GM12878 (cell line): Measurements from ENCODE around the gene ZFP90. TPM values are rescaled to one million over a fixed set of nuclear protein-coding genes. Genes with fewer than 3 reads are reported as not detected.

Source experiments
- ATAC-seq: fragments of 200-7000 bp; cut with Tn5 transposase; 3 replicates; pipeline ENCODE4 v1.9.1; 2020; ENCODE audit warnings: mild to moderate bottlenecking, moderate library complexity
- BruUV-seq: library from RNA; stranded (reverse); fragments of 400-500 nt; replicated peaks from 2 replicates; lab custom pipeline; 2021; lab: Mats Ljungman, UMichigan
- CTCF ChIA-PET: fragments of 300-600 bp; sonication (Branson Sonifier 250); formaldehyde crosslinking; extraction: SDS; loops from one replicate; lab custom pipeline; 2021; ENCODE audit warnings: inconsistent platforms; lab: Yijun Ruan, JAX
- POLR2A ChIA-PET: fragments of 350-600 bp; formaldehyde crosslinking; extraction: SDS; loops from one replicate; lab custom pipeline; 2021; ENCODE audit warnings: inconsistent platforms; lab: Charles Lee
- RAD21 ChIA-PET: fragments of 300-600 bp; sonication (Branson Sonifier 250); formaldehyde crosslinking; loops from one replicate; lab custom pipeline; 2023; ENCODE audit warnings: antibody characterized with exemption; ENCODE audit not compliant: unreplicated experiment; lab: Charles Lee
- SMC1A ChIA-PET: fragments of 300-600 bp; sonication (Branson Sonifier 250); formaldehyde crosslinking; loops from one replicate; lab custom pipeline; 2023; ENCODE audit not compliant: unreplicated experiment, uncharacterized antibody; lab: Charles Lee
- DNase-seq: peaks from one replicate; pipeline ENCODE4 v3.0.0-alpha.2; 2011; ENCODE audit warnings: low read depth, low spot score
- FAIRE-seq: peaks from 3 replicates; lab custom pipeline; 2011; peaks lifted over from hg19 to GRCh38; lab: Jason Lieb, UNC
- H2AFZ ChIP-seq: 2 replicates; pipeline ENCODE4 v1.6.0; 2011; ENCODE audit warnings: low read depth, low read length, control low read depth; ENCODE audit not compliant: control insufficient read depth
- H3K27ac ChIP-seq: 2 replicates; pipeline ENCODE4 v1.5.1; 2011; ENCODE audit warnings: control low read depth; ENCODE audit not compliant: control insufficient read depth, insufficient read depth
- H3K27me3 ChIP-seq, 2 experiments: replicated peaks in 1 of 2; 2 replicates each; pipeline versions ENCODE4 v1.6.0 to v1.6.1; 2011; ENCODE audit warnings: low read length in 1 of 2; ENCODE audit not compliant: control insufficient read depth in 2 of 2, insufficient read depth in 2 of 2
- H3K36me3 ChIP-seq, 2 experiments: 2 replicates each; pipeline ENCODE4 v1.5.1; 2011; ENCODE audit warnings: low read length in 1 of 2; ENCODE audit not compliant: control insufficient read depth in 2 of 2, insufficient read depth in 2 of 2
- H3K4me1 ChIP-seq: 2 replicates; pipeline ENCODE4 v1.6.1; 2011; ENCODE audit warnings: mild to moderate bottlenecking, low read length, moderate library complexity, mixed read lengths; ENCODE audit not compliant: control insufficient read depth, insufficient read depth
- H3K4me2 ChIP-seq: 2 replicates; pipeline ENCODE4 v1.6.0; 2011; ENCODE audit warnings: control low read depth; ENCODE audit not compliant: control insufficient read depth, insufficient read depth
- H3K4me3 ChIP-seq: fragments of 200-600 bp; sonication (generic); 2 replicates; pipeline ENCODE4 v1.5.1; 2016
- H3K79me2 ChIP-seq: 2 replicates; pipeline ENCODE4 v1.6.0; 2011; ENCODE audit warnings: low read length; ENCODE audit not compliant: control insufficient read depth, insufficient read depth
- H3K9ac ChIP-seq: 2 replicates; pipeline ENCODE4 v1.8.0; 2011; ENCODE audit warnings: low read length, control low read depth, mixed read lengths; ENCODE audit not compliant: control insufficient read depth, insufficient read depth
- H3K9me3 ChIP-seq: replicated peaks from 3 replicates; pipeline ENCODE4 v1.5.1; 2011; ENCODE audit warnings: mild to moderate bottlenecking, low read length; ENCODE audit not compliant: control insufficient read depth, insufficient read depth
- H4K20me1 ChIP-seq: 2 replicates; pipeline ENCODE4 v1.6.0; 2011; ENCODE audit not compliant: control insufficient read depth, insufficient read depth
- ASH2L ChIP-seq: fragments of 300-600, 200-600 bp; sonication (generic); IDR thresholded peaks from 2 replicates; pipeline ENCODE4 v1.6.1; 2017; ENCODE audit warnings: low read depth, mild to moderate bottlenecking, borderline replicate concordance
- CTCF ChIP-seq, 3 experiments: IDR thresholded peaks in 2 of 3; conservative IDR thresholded peaks in 1 of 3; 2 replicates each; pipeline ENCODE4 v1.5.1; 2011; ENCODE audit warnings: low read depth in 3 of 3, low read length in 3 of 3, mild to moderate bottlenecking in 3 of 3, control low read depth in 2 of 3, moderate library complexity in 2 of 3, inconsistent platforms in 1 of 3, mixed read lengths in 1 of 3; ENCODE audit not compliant: control insufficient read depth in 2 of 3, insufficient read depth in 1 of 3; ENCODE audit errors: extremely low read depth in 1 of 3
- HDAC6 ChIP-seq: fragments of 200-600 bp; sonication (generic); IDR thresholded peaks from one replicate; pipeline ENCODE4 v1.8.0; 2017; ENCODE audit warnings: antibody characterized with exemption; ENCODE audit not compliant: unreplicated experiment
- RAD21 ChIP-seq: IDR thresholded peaks from 2 replicates; pipeline ENCODE4 v1.6.1; 2011; ENCODE audit warnings: mild to moderate bottlenecking, low read depth, low read length, moderate library complexity; ENCODE audit not compliant: insufficient read depth
- SMC3 ChIP-seq: IDR thresholded peaks from 2 replicates; pipeline ENCODE4 v1.6.1; 2011; ENCODE audit warnings: low read length, improper control_type of control experiment, borderline replicate concordance
- ZBTB4 ChIP-seq: fragments of 450-650 bp; formaldehyde crosslinking; IDR thresholded peaks from 2 replicates; pipeline ENCODE4 v1.4.0; 2022; ENCODE audit warnings: mild to moderate bottlenecking, moderate library complexity
- whole genome bisulfite sequencing: methylation state at CpG from one replicate; pipeline ENCODE4 v1.1.6; 2016; ENCODE audit warnings: low lambda C conversion rate; ENCODE audit not compliant: insufficient replicate concordance, insufficient coverage; ENCODE audit errors: missing lambda C conversion rate; 5-methylcytosine and 5-hydroxymethylcytosine counted together
- in situ Hi-C: fragments of 300-500 bp; cut with MboI; formaldehyde crosslinking; loops from 9 replicates; pipeline ENCODE4 v1.14.3; 2018; ENCODE audit warnings: mixed read lengths
- intact Hi-C: fragments of 100-400 bp; cut with micrococcal nuclease; formaldehyde crosslinking; loops from one replicate; pipeline ENCODE4 v1.14.2; 2022; ENCODE audit not compliant: unreplicated experiment
- polyA plus RNA-seq, 11 experiments: library from polyadenylated mRNA; depleted of rRNA in 4 of 11; unstranded in 6 of 11; stranded (reverse) in 5 of 11; fragments of >200 nt; fragmentation: Nextera tagmentation in 4 of 11; fragmentation: Illumina TruSeq in 1 of 11; extraction: Ambion mirVana in 4 of 11; extraction: Trizol in 1 of 11; gene quantifications; 1 replicate in 1 of 11; 2 replicates in 10 of 11; pipeline versions ENCODE4 v1.2.1 to v1.2.3, GENCODE V29; 2011 to 2016; ENCODE audit warnings: inconsistent platforms in 2 of 11, missing spikeins in 2 of 11, low read depth in 1 of 11
- total RNA-seq, 4 experiments: library from RNA; depleted of rRNA in 3 of 4; stranded (reverse); fragments of >200 nt in 3 of 4; fragmentation: Illumina TruSeq in 1 of 4; extraction: Trizol in 1 of 4; gene quantifications; 2 replicates each; pipeline versions ENCODE4 v1.2.1 to v1.2.3, GENCODE V29; 2013 to 2021
- TF ChIP-seq, protein P1 (sequence below): fragments of 450-650 bp; IDR thresholded peaks from 2 replicates; pipeline ENCODE4 v1.6.1; 2017; ENCODE audit warnings: borderline replicate concordance

ZFP90 gene
- total and polyA plus RNA-seq, 10 of the 15 experiments (the other 5 are each of a cell fraction or from before 2014, with no cell fraction given), result 3.3 to 20.0 (median 15.4) TPM

- FAIRE-seq, result no peak
- H3K9me3 ChIP-seq, result no peaks in the 10 kb centered on the region; the same call in 2 of the 3 replicates
- no peaks in the 10 kb centered on the region for H3K4me1 ChIP-seq
- DNase-seq, result no peak
- no TSS peak for BruUV-seq
- no peak overlapping the region; the same call in 1 of the 2 replicates for H2AFZ ChIP-seq
- no peaks in the 10 kb centered on the region for H3K27me3 ChIP-seq
- no peak overlapping the region for H3K9ac ChIP-seq
- H4K20me1 ChIP-seq, result no peaks in the 10 kb centered on the region
- in situ Hi-C loops (no loop called here), intact Hi-C loops (loop anchor here (2.0 kb wide), 1 partner anchor 62 kb away; no protein-coding TSS in a partner anchor)
- POLR2A ChIA-PET, result no interaction called here
- H3K4me3 ChIP-seq, result no peak overlapping the region
- RAD21 ChIA-PET, result interaction anchor here (0.7 to 1.9 kb wide), 6 partner anchors 61 to 257 kb away, joined by 3 to 9 read pairs (median 4); no protein-coding TSS in a partner anchor
- CTCF ChIA-PET, result interaction anchor here (0.6 to 4.0 kb wide), 18 partner anchors 9 to 524 kb away, joined by 3 to 41 read pairs (median 3); no protein-coding TSS in a partner anchor
- no peak overlapping the region for H3K27ac ChIP-seq
- H3K79me2 ChIP-seq, result no peaks in the 10 kb centered on the region
- peak; percentile 90 for ATAC-seq
- no peak overlapping the region for H3K4me2 ChIP-seq
- no peaks in the 10 kb centered on the region for H3K36me3 ChIP-seq
- SMC1A ChIA-PET, result interaction anchor here (0.5 to 1.4 kb wide), 9 partner anchors 46 to 257 kb away, joined by 3 to 7 read pairs (median 3); no protein-coding TSS in a partner anchor
- peak; percentile 51 for TF ChIP-seq SMC3
- no peak for TF ChIP-seq ZBTB4 (CRISPR knock-in tag)
- TF ChIP-seq ASH2L, result no peak
- TF ChIP-seq HDAC6, result no peak
- TF ChIP-seq RAD21, result peak; percentile 72
- TF ChIP-seq, protein P1, sequence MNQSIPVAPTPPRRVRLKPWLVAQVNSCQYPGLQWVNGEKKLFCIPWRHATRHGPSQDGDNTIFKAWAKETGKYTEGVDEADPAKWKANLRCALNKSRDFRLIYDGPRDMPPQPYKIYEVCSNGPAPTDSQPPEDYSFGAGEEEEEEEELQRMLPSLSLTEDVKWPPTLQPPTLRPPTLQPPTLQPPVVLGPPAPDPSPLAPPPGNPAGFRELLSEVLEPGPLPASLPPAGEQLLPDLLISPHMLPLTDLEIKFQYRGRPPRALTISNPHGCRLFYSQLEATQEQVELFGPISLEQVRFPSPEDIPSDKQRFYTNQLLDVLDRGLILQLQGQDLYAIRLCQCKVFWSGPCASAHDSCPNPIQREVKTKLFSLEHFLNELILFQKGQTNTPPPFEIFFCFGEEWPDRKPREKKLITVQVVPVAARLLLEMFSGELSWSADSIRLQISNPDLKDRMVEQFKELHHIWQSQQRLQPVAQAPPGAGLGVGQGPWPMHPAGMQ, result no peak
- TF ChIP-seq CTCF (IDR thresholded peaks at IDR 0.05 in 2 of 3, conservative IDR thresholded peaks at IDR 0.05 in 1 of 3; ENCODE audit: control insufficient read depth in 2 of 3, extremely low read depth in 1 of 3, insufficient read depth in 1 of 3, low read depth in 3 of 3, low read length in 3 of 3), result peak; percentile 34 to 71 (median 65); a peak in 5 of 6 replicates
- WGBS, result 24% methylated on average over 25 of the region's 26 CpGs
Observed at GRCh38 chr16:68590201-68590994, 51.3 kb downstream of the ZFP90 start.
